Pons (tissue), 1 donor: ENCODE results near the gene PTPRT.

Source experiments
- DNase-seq: peaks from one replicate; pipeline ENCODE4 v3.0.0-alpha.2; 2016; ENCODE audit warnings: low spot score

PTPRT gene

GRCh38 chr20:42611889-42612837 is 577.5 kb downstream of the PTPRT start:
- DNase-seq = no peak

- DNase-seq = no peak
Observed at GRCh38 chr20:42611423-42611822, 578.3 kb downstream of the PTPRT start.

- no peak for DNase-seq
Observed at GRCh38 chr20:42610070-42610469, 579.6 kb downstream of the PTPRT start.

- DNase-seq = no peak
Observed at GRCh38 chr20:42609618-42610017, 580.1 kb downstream of the PTPRT start.

GRCh38 chr20:42604998-42605956 is 584.4 kb downstream of the PTPRT start:
- no peak for DNase-seq

- no peak for DNase-seq
Observed at GRCh38 chr20:42603655-42604054, 586.1 kb downstream of the PTPRT start.

- peak; percentile 42 for DNase-seq
Observed at GRCh38 chr20:42598581-42598980, 591.1 kb downstream of the PTPRT start.

GRCh38 chr20:42595625-42596024 is 594.1 kb downstream of the PTPRT start:
- no peak for DNase-seq

GRCh38 chr20:42594659-42595058 is 595.0 kb downstream of the PTPRT start:
- no peak for DNase-seq

GRCh38 chr20:42594011-42594410 is 595.7 kb downstream of the PTPRT start:
- DNase-seq = no peak

- no peak for DNase-seq
Observed at GRCh38 chr20:42589976-42590639, 599.6 kb downstream of the PTPRT start.

GRCh38 chr20:42588847-42589246 is 600.9 kb downstream of the PTPRT start:
- no peak for DNase-seq

- no peak for DNase-seq
Observed at GRCh38 chr20:42587427-42587826, 602.3 kb downstream of the PTPRT start.

GRCh38 chr20:42581311-42581710 is 608.4 kb downstream of the PTPRT start:
- DNase-seq = no peak

GRCh38 chr20:42576167-42576566 is 613.5 kb downstream of the PTPRT start:
- DNase-seq = no peak

- no peak for DNase-seq
Observed at GRCh38 chr20:42572320-42573016, 617.2 kb downstream of the PTPRT start.

- no peak for DNase-seq
Observed at GRCh38 chr20:42567409-42567808, 622.3 kb downstream of the PTPRT start.

GRCh38 chr20:42565235-42565995 is 624.3 kb downstream of the PTPRT start:
- no peak for DNase-seq

GRCh38 chr20:42559665-42560064 is 630.0 kb downstream of the PTPRT start:
- no peak for DNase-seq

- no peak for DNase-seq
Observed at GRCh38 chr20:42556575-42556974, 633.1 kb downstream of the PTPRT start.

GRCh38 chr20:42553374-42553773 is 636.3 kb downstream of the PTPRT start:
- no peak for DNase-seq
